Measurements from ENCODE around the gene ASPM.

ASPM gene

GRCh38 chr1:197130677-197131304 is 15.7 kb downstream of the ASPM start:
- H3K4me3 ChIP-seq (ENCODE audit: low read depth, low read length), result no peak overlapping the region
- TF ChIP-seq CTCF (IDR thresholded peaks at IDR 0.05; ENCODE audit: low read depth, low read length), result no peak
- no peaks in the 10 kb centered on the region for H3K27me3 ChIP-seq (ENCODE audit: insufficient read depth, low read depth, severe bottlenecking)
- DNase-seq, result no peak
- peaks cover 81% of the 10 kb centered on the region for H3K36me3 ChIP-seq
- no peak overlapping the region for H3K27ac ChIP-seq
- no peaks in the 10 kb centered on the region for H3K9me3 ChIP-seq (ENCODE audit: severe bottlenecking)

- Histone ChIP-seq H3K27me3 (ENCODE audit: insufficient read depth, low read depth, severe bottlenecking) (no peaks in the 10 kb centered on the region), H3K9me3 (ENCODE audit: severe bottlenecking) (no peaks in the 10 kb centered on the region), H3K36me3 (peaks cover 87% of the 10 kb centered on the region), H3K4me3 (ENCODE audit: low read depth, low read length) (no peak overlapping the region), H3K27ac (no peak overlapping the region)
- DNase-seq, result no peak
- TF ChIP-seq CTCF (IDR thresholded peaks at IDR 0.05; ENCODE audit: low read depth, low read length), result no peak
Measured at GRCh38 chr1:197129698-197130097, 16.8 kb downstream of the ASPM start.

- DNase-seq, result no peak
- no peak for TF ChIP-seq CTCF (IDR thresholded peaks at IDR 0.05; ENCODE audit: low read depth, low read length)
- H3K27ac ChIP-seq, result no peak overlapping the region
- peaks cover 96% of the 10 kb centered on the region for H3K36me3 ChIP-seq
- H3K4me3 ChIP-seq (ENCODE audit: low read depth, low read length), result no peak overlapping the region
- H3K9me3 ChIP-seq (ENCODE audit: severe bottlenecking), result no peaks in the 10 kb centered on the region
- H3K27me3 ChIP-seq (ENCODE audit: insufficient read depth, low read depth, severe bottlenecking), result no peaks in the 10 kb centered on the region
Measured at GRCh38 chr1:197127246-197127912, 19.1 kb downstream of the ASPM start.

- Histone ChIP-seq H3K27me3 (ENCODE audit: insufficient read depth, low read depth, severe bottlenecking) (no peaks in the 10 kb centered on the region), H3K9me3 (ENCODE audit: severe bottlenecking) (no peaks in the 10 kb centered on the region), H3K27ac (no peak overlapping the region), H3K4me3 (ENCODE audit: low read depth, low read length) (no peak overlapping the region), H3K36me3 (peaks cover 96% of the 10 kb centered on the region)
- no peak for TF ChIP-seq CTCF (IDR thresholded peaks at IDR 0.05; ENCODE audit: low read depth, low read length)
- DNase-seq, result no peak
Measured at GRCh38 chr1:197126691-197127090, 19.8 kb downstream of the ASPM start.

- no peak for TF ChIP-seq CTCF (IDR thresholded peaks at IDR 0.05; ENCODE audit: low read depth, low read length)
- peaks cover 94% of the 10 kb centered on the region for H3K36me3 ChIP-seq
- no peak for DNase-seq
Measured at GRCh38 chr1:197124376-197124775, 22.1 kb downstream of the ASPM start.

More at GRCh38 chr1:197124376-197124775, 22.1 kb downstream of the ASPM start:
- Histone ChIP-seq H3K27ac (no peak overlapping the region), H3K27me3 (ENCODE audit: insufficient read depth, low read depth, severe bottlenecking) (no peaks in the 10 kb centered on the region), H3K4me3 (ENCODE audit: low read depth, low read length) (no peak overlapping the region), H3K9me3 (ENCODE audit: severe bottlenecking) (no peaks in the 10 kb centered on the region)

Data from WERI-Rb-1 (cell line).